K562 (cell line): ENCODE data around the gene CUX1. TPM values are rescaled to one million over a fixed set of nuclear protein-coding genes. Genes with fewer than 3 reads are reported as not detected.
A peak's percentile ranks its signal among the peaks of the same experiment; 100 is the strongest.

Source experiments
- ATAC-seq: fragments of 200-7000 bp; cut with Tn5 transposase; 3 replicates; pipeline ENCODE4 v1.9.1; 2020; ENCODE audit warnings: moderate library complexity
- BruUV-seq: library from RNA; stranded (reverse); fragments of 400-500 nt; replicated peaks from 2 replicates; lab custom pipeline; 2021; lab: Mats Ljungman, UMichigan
- CTCF ChIA-PET: fragments of 300-600 bp; formaldehyde crosslinking; extraction: SDS; loops from one replicate; lab custom pipeline; 2021; ENCODE audit warnings: low intra/inter-chr PET ratio; lab: Yijun Ruan, JAX
- POLR2A ChIA-PET: fragments of 300-600, 350-650 bp; sonication (Branson Sonifier 250); formaldehyde crosslinking; extraction: SDS; loops from one replicate; lab custom pipeline; 2021; ENCODE audit warnings: antibody characterized with exemption, inconsistent platforms; lab: Yijun Ruan, JAX
- DNase-seq, 4 experiments: peaks; one replicate each; pipeline versions ENCODE4 v3.0.0 to v3.0.0-alpha.2; 2011 to 2018; ENCODE audit warnings: low spot score in 3 of 4, mixed read lengths in 3 of 4; ENCODE audit errors: extremely low read depth in 1 of 4
- FAIRE-seq: peaks from 2 replicates; lab custom pipeline; 2011; peaks lifted over from hg19 to GRCh38; lab: Jason Lieb, UNC
- H2AFZ ChIP-seq: 2 replicates; pipeline ENCODE4 v1.6.0; 2011; ENCODE audit warnings: low read depth, low read length, control low read depth, inconsistent platforms
- H3K27ac ChIP-seq: fragments of 200-600 bp; 3 replicates; pipeline ENCODE4 v1.8.0; 2011; ENCODE audit warnings: low read depth, mild to moderate bottlenecking, control low read depth, inconsistent platforms, low read length, moderate library complexity, mixed read lengths; ENCODE audit errors: extremely low read depth
- H3K27me3 ChIP-seq, 2 experiments: fragments of 300-600 bp in 1 of 2; 2 replicates in 1 of 2; 3 replicates in 1 of 2; pipeline versions ENCODE4 v1.6.0 to v1.8.0; 2011; ENCODE audit warnings: inconsistent platforms in 2 of 2, low read length in 2 of 2, mild to moderate bottlenecking in 1 of 2, mixed read lengths in 1 of 2, moderate library complexity in 1 of 2; ENCODE audit not compliant: control insufficient read depth in 2 of 2, insufficient read depth in 2 of 2
- H3K36me3 ChIP-seq: fragments of 300-600 bp; 3 replicates; pipeline ENCODE4 v1.8.0; 2011; ENCODE audit warnings: mild to moderate bottlenecking, low read length, inconsistent platforms; ENCODE audit not compliant: control insufficient read depth, insufficient read depth
- H3K4me1 ChIP-seq, 2 experiments: fragments of 200-600 bp in 1 of 2; replicated peaks in 1 of 2; 2 replicates in 1 of 2; 3 replicates in 1 of 2; pipeline versions ENCODE4 v1.5.1 to v1.8.0; 2011; ENCODE audit warnings: inconsistent platforms in 2 of 2, low read length in 2 of 2, mild to moderate bottlenecking in 1 of 2, mixed read lengths in 1 of 2, moderate library complexity in 1 of 2; ENCODE audit not compliant: control insufficient read depth in 2 of 2, insufficient read depth in 2 of 2
- H3K4me2 ChIP-seq: 2 replicates; pipeline ENCODE4 v1.6.1; 2011; ENCODE audit warnings: low read length, control low read depth, inconsistent platforms, mixed read lengths; ENCODE audit not compliant: insufficient read depth
- H3K4me3 ChIP-seq: fragments of 200-600 bp; sonication (generic), shearing (Covaris generic); 2 replicates; pipeline ENCODE4 v1.5.1; 2016; ENCODE audit warnings: control low read depth, inconsistent platforms
- H3K79me2 ChIP-seq: fragments of 200-600 bp; 3 replicates; pipeline ENCODE4 v1.8.0; 2011; ENCODE audit warnings: low read length, inconsistent platforms; ENCODE audit not compliant: control insufficient read depth, insufficient read depth
- H3K9ac ChIP-seq, 2 experiments: 2 replicates each; pipeline versions ENCODE4 v1.6.0 to v1.6.1; 2011; ENCODE audit warnings: low read depth in 2 of 2, low read length in 2 of 2, control low read depth in 1 of 2, inconsistent platforms in 1 of 2, mild to moderate bottlenecking in 1 of 2, mixed read lengths in 1 of 2; ENCODE audit not compliant: insufficient read depth in 1 of 2
- H3K9me1 ChIP-seq: one replicate; pipeline ENCODE4 v1.6.0; 2011; ENCODE audit warnings: inconsistent platforms, mild to moderate bottlenecking, low read length, moderate library complexity; ENCODE audit not compliant: control insufficient read depth, insufficient read depth
- H3K9me3 ChIP-seq: replicated peaks from 2 replicates; pipeline ENCODE4 v1.5.1; 2011; ENCODE audit warnings: low read depth, low read length, inconsistent platforms; ENCODE audit not compliant: control insufficient read depth, insufficient read depth
- H4K20me1 ChIP-seq: replicated peaks from 2 replicates; pipeline ENCODE4 v1.6.1; 2011; ENCODE audit warnings: low read length, inconsistent platforms, mixed read lengths; ENCODE audit not compliant: control insufficient read depth, insufficient read depth
- HOXB6 ChIP-seq: fragments of 250-450 bp; sonication (Bioruptor Pico); IDR thresholded peaks from 2 replicates; pipeline ENCODE4 v1.5.1; 2022; ENCODE audit warnings: mild to moderate bottlenecking, borderline replicate concordance
- TSHZ1 ChIP-seq: fragments of 250-450 bp; sonication (Bioruptor Pico); IDR thresholded peaks from 2 replicates; pipeline ENCODE4 v1.4.0; 2020; ENCODE audit warnings: mild to moderate bottlenecking, moderate library complexity
- ZFP30 ChIP-seq: fragments of 250-450 bp; sonication (Bioruptor Pico); IDR thresholded peaks from 2 replicates; pipeline ENCODE4 v1.8.0; 2022; ENCODE audit warnings: moderate library complexity, mild to moderate bottlenecking, inconsistent platforms, borderline replicate concordance
- ZNF140 ChIP-seq: fragments of 250-450 bp; sonication (Bioruptor Pico); IDR thresholded peaks from 2 replicates; pipeline ENCODE4 v1.8.0; 2021; ENCODE audit warnings: moderate library complexity, mild to moderate bottlenecking, inconsistent platforms
- WGBS: fragments of 100-300 bp; shearing (Covaris generic); methylation state at CpG from one replicate; pipeline ENCODE4 v1.1.6; 2016; ENCODE audit warnings: low coverage, mixed read lengths; ENCODE audit not compliant: insufficient coverage; ENCODE audit errors: missing lambda C conversion rate; 5-methylcytosine and 5-hydroxymethylcytosine counted together
- in situ Hi-C: fragments of 300-500 bp; cut with MboI; formaldehyde crosslinking; loops from 4 replicates; pipeline ENCODE4 v1.15.0; 2018; ENCODE audit warnings: inconsistent platforms, mixed read lengths
- intact Hi-C: fragments of 100-400 bp; cut with micrococcal nuclease; formaldehyde crosslinking; loops from 2 replicates; pipeline ENCODE4 v1.14.2; 2022
- polyA plus RNA-seq, 8 experiments: library from polyadenylated mRNA; depleted of rRNA in 4 of 8; stranded (reverse) in 5 of 8; unstranded in 3 of 8; fragments of >200 nt; fragmentation: Nextera tagmentation in 2 of 8; fragmentation: Illumina TruSeq in 1 of 8; extraction: Ambion mirVana in 2 of 8; extraction: Trizol in 1 of 8; gene quantifications; 2 replicates each; pipeline versions ENCODE4 v1.2.1 to v1.2.3, GENCODE V29; 2011 to 2014; ENCODE audit warnings: inconsistent platforms in 1 of 8, missing spikeins in 1 of 8
- total RNA-seq, 7 experiments: library from RNA; depleted of rRNA in 6 of 7; stranded (reverse); fragments of >200 nt in 6 of 7; fragmentation: Illumina TruSeq in 2 of 7; extraction: Trizol in 2 of 7; gene quantifications; 2 replicates each; pipeline versions ENCODE4 v1.2.1 to v1.2.3, GENCODE V29; 2011 to 2021; ENCODE audit warnings: low replicate concordance in 1 of 7
- TF ChIP-seq, protein P1 (sequence below): IDR thresholded peaks from 2 replicates; pipeline ENCODE4 v1.6.1; 2011; ENCODE audit not compliant: insufficient read length; ENCODE audit errors: extremely low read depth
- TF ChIP-seq, protein P2 (sequence below): sonication (generic); formaldehyde crosslinking; IDR thresholded peaks from 2 replicates; pipeline ENCODE4 v1.9.0; 2022; ENCODE audit warnings: mild to moderate bottlenecking, missing genetic modification reagents
- TF ChIP-seq, protein P3 (sequence below): fragments of 450-650 bp; formaldehyde crosslinking; IDR thresholded peaks from 2 replicates; pipeline ENCODE4 v1.4.0; 2022; ENCODE audit warnings: missing genetic modification characterization

The CUX1 gene
- total and polyA plus RNA-seq, 9 of the 15 experiments (the other 6 are each of a cell fraction or from before 2014, with no cell fraction given): 3.6 to 55.3 (median 25.2) TPM

GRCh38 chr7:101916041-101916800, 98.8 kb downstream of the CUX1 start:
- Histone ChIP-seq H3K4me1 (peaks cover 29 to 49% of the 10 kb centered on the region in 2 experiments), H3K4me3 (no peak overlapping the region), H4K20me1 (peaks cover 3% of the 10 kb centered on the region; the same call in 1 of the 2 replicates), H3K9me3 (no peaks in the 10 kb centered on the region), H2AFZ (no peak overlapping the region), H3K79me2 (peaks cover 62% of the 10 kb centered on the region), H3K9ac (peak overlapping the region in 1 of 2 experiments; percentile 65; a peak in 2 of 4 replicates), H3K9me1 (peaks cover 5% of the 10 kb centered on the region), H3K4me2 (no peak overlapping the region), H3K36me3 (peaks cover 46% of the 10 kb centered on the region; the same call in 2 of the 3 replicates), H3K27ac (no peak overlapping the region), H3K27me3 (no peaks in the 10 kb centered on the region)
- WGBS: 93% methylated on average over 29 of the region's 31 CpGs
- intact Hi-C loops (no loop called here), in situ Hi-C loops (no loop called here)
- ChIA-PET POLR2A (interaction anchor here (0.5 kb wide), 1 partner anchor 1290 kb away, joined by 4 read pairs; no protein-coding TSS in a partner anchor), CTCF (no interaction called here)
- no TSS peak for BruUV-seq
- ATAC-seq (no peak), FAIRE-seq (no peak), DNase-seq (no peak)
- TF ChIP-seq ZFP30 (CRISPR knock-in tag): no peak

GRCh38 chr7:101916876-101917275, 99.5 kb downstream of the CUX1 start:
- no peaks in the 10 kb centered on the region; the same call in 1 of the 2 replicates for H4K20me1 ChIP-seq
- H3K9ac ChIP-seq: no peak overlapping the region
- peaks cover 26 to 48% of the 10 kb centered on the region in 2 experiments for H3K4me1 ChIP-seq
- no peaks in the 10 kb centered on the region for H3K27me3 ChIP-seq
- ATAC-seq: no peak
- H3K9me3 ChIP-seq: no peaks in the 10 kb centered on the region
- FAIRE-seq: no peak
- in situ Hi-C loops (no loop called here), intact Hi-C loops (no loop called here)
- H3K36me3 ChIP-seq: peaks cover 46% of the 10 kb centered on the region; the same call in 2 of the 3 replicates
- no peak overlapping the region for H3K27ac ChIP-seq
- H3K4me3 ChIP-seq: no peak overlapping the region
- DNase-seq: no peak
- ChIA-PET POLR2A (interaction anchor here (0.8 kb wide), 1 partner anchor 12 kb away, joined by 3 read pairs; no protein-coding TSS in a partner anchor), CTCF (no interaction called here)
- no TSS peak for BruUV-seq
- H2AFZ ChIP-seq: no peak overlapping the region
- 97% methylated on average over 15 of the region's 15 CpGs for WGBS
- H3K4me2 ChIP-seq: no peak overlapping the region
- H3K79me2 ChIP-seq: peaks cover 60% of the 10 kb centered on the region
- H3K9me1 ChIP-seq: peaks cover 5% of the 10 kb centered on the region
- no peak for TF ChIP-seq HOXB6 (CRISPR knock-in tag)
- TF ChIP-seq, protein P1, sequence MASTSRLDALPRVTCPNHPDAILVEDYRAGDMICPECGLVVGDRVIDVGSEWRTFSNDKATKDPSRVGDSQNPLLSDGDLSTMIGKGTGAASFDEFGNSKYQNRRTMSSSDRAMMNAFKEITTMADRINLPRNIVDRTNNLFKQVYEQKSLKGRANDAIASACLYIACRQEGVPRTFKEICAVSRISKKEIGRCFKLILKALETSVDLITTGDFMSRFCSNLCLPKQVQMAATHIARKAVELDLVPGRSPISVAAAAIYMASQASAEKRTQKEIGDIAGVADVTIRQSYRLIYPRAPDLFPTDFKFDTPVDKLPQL: no peak
- no peak for TF ChIP-seq TSHZ1 (CRISPR knock-in tag)
- TF ChIP-seq, protein P2, sequence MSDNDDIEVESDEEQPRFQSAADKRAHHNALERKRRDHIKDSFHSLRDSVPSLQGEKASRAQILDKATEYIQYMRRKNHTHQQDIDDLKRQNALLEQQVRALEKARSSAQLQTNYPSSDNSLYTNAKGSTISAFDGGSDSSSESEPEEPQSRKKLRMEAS (CRISPR knock-in tag): no peak
- TF ChIP-seq, protein P3, sequence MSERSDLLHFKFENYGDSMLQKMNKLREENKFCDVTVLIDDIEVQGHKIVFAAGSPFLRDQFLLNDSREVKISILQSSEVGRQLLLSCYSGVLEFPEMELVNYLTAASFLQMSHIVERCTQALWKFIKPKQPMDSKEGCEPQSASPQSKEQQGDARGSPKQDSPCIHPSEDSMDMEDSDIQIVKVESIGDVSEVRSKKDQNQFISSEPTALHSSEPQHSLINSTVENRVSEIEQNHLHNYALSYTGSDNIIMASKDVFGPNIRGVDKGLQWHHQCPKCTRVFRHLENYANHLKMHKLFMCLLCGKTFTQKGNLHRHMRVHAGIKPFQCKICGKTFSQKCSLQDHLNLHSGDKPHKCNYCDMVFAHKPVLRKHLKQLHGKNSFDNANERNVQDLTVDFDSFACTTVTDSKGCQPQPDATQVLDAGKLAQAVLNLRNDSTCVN (CRISPR knock-in tag): no peak
- no peak for TF ChIP-seq ZNF140 (CRISPR knock-in tag)
